AG09319 (cell line): ENCODE measurements around the gene OR2A7.
"Not testable (repeated sequence)": the region's sequence is repeated elsewhere in the genome, so short reads cannot be mapped to it uniquely, and the experiment has no call there.

ENCODE experiments used
- DNase-seq: peaks from one replicate; pipeline ENCODE4 v3.0.0-alpha.2; 2010; ENCODE audit warnings: low read depth; ENCODE audit errors: extremely low read depth

The OR2A7 gene, protein sequence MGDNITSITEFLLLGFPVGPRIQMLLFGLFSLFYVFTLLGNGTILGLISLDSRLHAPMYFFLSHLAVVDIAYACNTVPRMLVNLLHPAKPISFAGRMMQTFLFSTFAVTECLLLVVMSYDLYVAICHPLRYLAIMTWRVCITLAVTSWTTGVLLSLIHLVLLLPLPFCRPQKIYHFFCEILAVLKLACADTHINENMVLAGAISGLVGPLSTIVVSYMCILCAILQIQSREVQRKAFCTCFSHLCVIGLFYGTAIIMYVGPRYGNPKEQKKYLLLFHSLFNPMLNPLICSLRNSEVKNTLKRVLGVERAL

DNA sequence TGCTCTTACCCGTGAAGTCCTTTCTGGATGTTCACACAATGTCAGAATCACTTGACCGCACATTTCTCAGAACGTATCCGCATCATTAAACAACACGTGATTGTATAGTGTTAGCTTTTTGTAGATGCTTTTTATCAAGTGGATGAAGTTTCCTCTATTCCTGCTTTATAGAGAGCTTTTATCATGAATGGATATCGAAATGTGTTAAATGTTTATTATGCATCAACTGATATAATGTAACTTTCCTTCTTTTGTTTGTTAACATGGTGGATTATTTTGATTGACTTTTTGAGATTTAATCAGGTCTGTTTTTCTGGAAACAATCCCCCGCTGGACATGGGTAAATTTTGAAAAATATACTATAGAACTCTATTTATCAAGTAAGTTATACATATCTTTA is at the start of gene OR2A7:
OR2A7 (minus strand) TSS at position 101 of the 400 bp plus-strand sequence. CDS start 5,164 bp downstream, outside the sequence.
- not testable (repeated sequence) for DNase-seq

- DNase-seq: not testable (repeated sequence)
Measured at GRCh38 chr7:144311872-144312469, 47.4 kb upstream of the OR2A7 start, which contains the start of gene OR2A1. OR2A1 (plus strand) TSS chr7:144312419; CDS start chr7:144318125, 5,706 bp downstream.

GRCh38 chr7:144311218-144311617 is 46.6 kb upstream of the OR2A7 start:
- DNase-seq: not testable (repeated sequence)

- not testable (repeated sequence) for DNase-seq
Measured at GRCh38 chr7:144309702-144310101, 45.1 kb upstream of the OR2A7 start.

- not testable (repeated sequence) for DNase-seq
Measured at GRCh38 chr7:144305156-144305555, 40.6 kb upstream of the OR2A7 start.

GRCh38 chr7:144303607-144304006 is 39.0 kb upstream of the OR2A7 start:
- not testable (repeated sequence) for DNase-seq

DNA sequence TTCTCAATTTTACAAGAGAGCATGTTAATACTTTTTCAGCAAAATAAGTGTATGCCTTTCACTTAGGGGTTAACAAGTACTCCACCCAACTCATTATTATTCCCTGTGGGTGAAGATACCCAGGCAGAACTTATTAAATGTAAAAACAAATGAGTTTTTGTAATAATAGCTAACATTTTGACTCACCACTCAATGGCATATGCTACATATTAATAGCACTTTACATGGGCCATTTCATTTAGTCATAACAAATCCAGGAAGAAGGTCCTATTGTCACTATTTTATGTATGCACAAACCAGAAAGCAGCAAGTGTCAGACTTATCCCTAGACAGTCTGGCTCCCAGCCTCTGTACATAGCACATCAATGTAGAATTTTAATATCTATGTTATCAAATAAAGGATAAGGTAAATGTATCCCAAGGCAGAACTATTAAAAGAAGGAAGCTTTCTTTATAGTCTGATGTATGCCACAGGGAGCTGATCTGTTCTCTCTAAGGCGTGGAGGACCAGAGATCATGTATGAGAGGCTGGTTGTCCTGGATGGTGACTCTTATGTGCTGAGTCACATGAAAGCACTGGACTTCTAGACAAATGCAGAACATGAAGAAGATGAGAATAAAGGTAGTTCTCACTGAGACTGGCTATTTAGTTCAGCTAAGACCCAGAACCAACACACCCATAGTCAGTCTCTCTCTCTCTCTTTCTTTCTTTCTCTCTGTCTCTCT is 38.1 kb upstream of the OR2A7 start:
- DNase-seq: not testable (repeated sequence)

- not testable (repeated sequence) for DNase-seq
Measured at GRCh38 chr7:144293794-144294499, 29.4 kb upstream of the OR2A7 start.

- DNase-seq: not testable (repeated sequence)
Measured at GRCh38 chr7:144292384-144293161, 28.0 kb upstream of the OR2A7 start.

DNA sequence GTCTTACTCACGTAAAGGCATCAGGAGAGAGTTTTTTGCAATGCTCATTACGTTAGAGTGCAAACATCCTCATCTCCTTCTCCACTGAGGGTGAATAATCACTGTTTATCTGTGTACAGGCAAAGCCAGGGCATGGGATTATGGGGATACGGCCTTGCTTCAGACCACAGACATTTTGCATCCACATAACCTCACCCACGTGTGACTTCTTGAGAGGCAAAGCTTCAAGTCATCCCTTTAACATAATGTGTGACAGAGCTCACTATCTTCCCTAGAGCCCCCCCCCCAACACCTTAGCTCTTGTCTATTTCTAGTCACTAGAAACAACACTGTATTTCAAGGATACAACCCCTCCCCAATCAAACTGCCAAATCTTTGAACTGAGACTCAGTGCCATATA is 27.0 kb upstream of the OR2A7 start:
- DNase-seq: not testable (repeated sequence)

GRCh38 chr7:144287171-144287784 is 22.7 kb upstream of the OR2A7 start:
- not testable (repeated sequence) for DNase-seq

DNA sequence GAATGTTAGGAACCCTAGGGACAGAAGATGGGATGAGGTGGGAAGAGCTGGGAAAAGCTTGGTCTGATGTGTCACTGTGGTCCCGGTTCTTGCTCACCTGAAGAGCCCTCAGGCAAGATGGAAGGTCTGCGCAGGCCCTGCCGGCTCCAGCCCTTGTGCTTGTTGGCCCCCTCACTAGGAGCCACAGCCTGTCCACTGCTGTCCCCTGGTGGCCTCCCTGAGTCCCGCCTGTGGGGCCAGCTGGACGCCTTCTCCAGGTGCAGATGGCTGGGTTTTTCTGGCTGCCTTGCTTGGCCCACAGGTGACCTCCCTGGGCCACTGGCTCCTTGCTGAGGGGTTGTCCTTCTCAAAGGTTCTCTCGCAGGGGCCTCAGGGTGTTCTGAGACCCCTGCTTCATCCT is 19.1 kb upstream of the OR2A7 start:
- not testable (repeated sequence) for DNase-seq

DNA sequence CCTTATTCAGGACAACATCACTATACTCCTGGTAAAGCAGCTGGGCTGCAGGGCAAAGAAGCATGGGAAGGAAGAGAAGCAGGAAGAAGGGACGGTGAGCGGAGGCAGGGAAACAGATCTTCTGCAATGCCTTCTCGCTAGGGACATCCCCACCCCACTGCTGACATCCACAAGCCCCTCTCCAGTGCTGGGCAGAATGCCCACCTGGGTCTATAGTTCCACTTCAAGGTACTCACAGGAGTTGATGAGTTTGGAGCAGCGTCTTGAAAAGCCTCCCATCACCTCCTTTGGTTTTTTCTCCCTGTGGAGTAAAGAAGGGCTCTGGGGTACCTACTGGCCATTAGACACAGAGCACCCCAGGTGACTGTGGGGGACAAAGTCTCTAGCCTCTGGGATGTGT is 17.9 kb upstream of the OR2A7 start:
- not testable (repeated sequence) for DNase-seq

GRCh38 chr7:144281981-144282380 is 17.4 kb upstream of the OR2A7 start:
- DNase-seq: not testable (repeated sequence)

GRCh38 chr7:144280010-144280409 is 15.4 kb upstream of the OR2A7 start:
- not testable (repeated sequence) for DNase-seq

- not testable (repeated sequence) for DNase-seq
Measured at GRCh38 chr7:144275281-144275680, 10.7 kb upstream of the OR2A7 start.

DNA sequence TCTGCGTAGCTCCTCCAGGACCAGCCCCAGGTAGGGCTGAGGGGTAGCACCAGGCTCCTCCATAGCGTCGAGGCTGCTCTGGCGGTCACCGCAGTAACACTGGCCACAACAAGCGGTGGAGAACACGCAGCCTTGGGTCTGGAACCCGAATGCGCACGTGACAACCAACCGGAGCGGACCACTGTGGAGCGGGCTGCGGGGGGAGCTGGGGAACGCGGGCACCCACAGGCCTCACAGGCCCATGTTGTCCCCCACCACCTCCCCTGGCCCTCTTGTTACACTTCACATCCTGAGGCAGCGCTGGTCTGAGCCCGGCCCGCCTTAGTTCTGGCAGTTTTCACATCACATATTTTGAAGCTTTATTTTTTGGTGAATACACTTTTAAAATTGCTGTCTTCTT is 4.6 kb upstream of the OR2A7 start, which contains the start of gene CTAGE8:
CTAGE8 (minus strand) TSS at position 101 of the 400 bp plus-strand sequence; CDS start at position 63, 38 bp downstream.
- DNase-seq: not testable (repeated sequence)

DNA sequence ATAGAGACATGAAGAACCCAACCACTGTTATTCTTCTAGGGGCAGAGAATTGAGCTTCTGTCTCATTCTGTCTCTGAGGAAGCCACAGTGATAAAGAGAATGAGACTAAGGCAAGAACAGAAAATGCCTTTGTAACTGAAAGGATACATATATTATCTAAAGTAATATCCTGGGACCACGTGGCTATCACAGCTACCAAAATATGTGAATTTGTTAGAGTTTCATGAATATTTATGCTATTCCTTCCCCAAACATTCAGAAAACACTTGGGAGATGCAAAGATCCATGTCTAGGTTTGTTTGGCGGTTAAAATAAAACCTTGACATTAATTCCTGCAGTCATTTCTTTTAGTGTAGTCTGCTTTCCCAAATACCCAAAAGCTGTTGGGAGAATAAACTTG is 2.5 kb downstream of the OR2A7 start:
- not testable (repeated sequence) for DNase-seq

GRCh38 chr7:144259067-144259466 is 5.5 kb downstream of the OR2A7 start:
- not testable (repeated sequence) for DNase-seq
